ENCODE measurements around the gene DNAJC13. TPM values are rescaled to one million over a fixed set of nuclear protein-coding genes. Genes with fewer than 3 reads are reported as not detected.
A peak's percentile ranks its signal among the peaks of the same experiment; 100 is the strongest.

The DNAJC13 gene
- total RNA-seq, 4 donors from 2014 or later: 30.2 to 60.2 (median 47.0) TPM

- no peak for TF ChIP-seq CTCF (IDR thresholded peaks at IDR 0.05)
- DNase-seq (ENCODE audit: low spot score) (no peak), ATAC-seq (ENCODE audit: low FRiP score) (no peak)
These were observed 46.8 kb downstream of the DNAJC13 start for GRCh38 chr3:132464066-132464465.

- ATAC-seq (ENCODE audit: low FRiP score): no peak
- TF ChIP-seq CTCF (IDR thresholded peaks at IDR 0.05): no peak
- DNase-seq (ENCODE audit: low spot score): no peak
These were observed 52.0 kb downstream of the DNAJC13 start for GRCh38 chr3:132469326-132469725.

- ATAC-seq (ENCODE audit: low FRiP score): peak; percentile 54
- no peak for TF ChIP-seq CTCF (IDR thresholded peaks at IDR 0.05)
These were observed 68.8 kb downstream of the DNAJC13 start for GRCh38 chr3:132486099-132486498.

GRCh38 chr3:132488151-132488550 is 70.8 kb downstream of the DNAJC13 start:
- no peak for TF ChIP-seq CTCF (IDR thresholded peaks at IDR 0.05)
- ATAC-seq (ENCODE audit: low FRiP score) (no peak), DNase-seq (ENCODE audit: low spot score) (no peak)

More at GRCh38 chr3:132486099-132486498, 68.8 kb downstream of the DNAJC13 start:
- DNase-seq (ENCODE audit: low spot score): no peak

- ATAC-seq (ENCODE audit: low FRiP score) (no peak), DNase-seq (ENCODE audit: low spot score) (no peak)
- TF ChIP-seq CTCF (IDR thresholded peaks at IDR 0.05): no peak
These were observed 81.8 kb downstream of the DNAJC13 start for GRCh38 chr3:132499071-132499470.

GRCh38 chr3:132503559-132503958 is 86.3 kb downstream of the DNAJC13 start:
- no peak for DNase-seq (ENCODE audit: low spot score)
- TF ChIP-seq CTCF (IDR thresholded peaks at IDR 0.05): no peak
- ATAC-seq (ENCODE audit: low FRiP score): no peak

- DNase-seq (ENCODE audit: low spot score) (no peak), ATAC-seq (ENCODE audit: low FRiP score) (no peak)
- no peak for TF ChIP-seq CTCF (IDR thresholded peaks at IDR 0.05)
These were observed 87.2 kb downstream of the DNAJC13 start for GRCh38 chr3:132504375-132504933.

All from omental fat pad (tissue), 4 donors.